ENCODE data around the gene TCF4. TPM values are rescaled to one million over a fixed set of nuclear protein-coding genes. Genes with fewer than 3 reads are reported as not detected.

TCF4 gene
- polyA plus RNA-seq, 1 of the 3 experiments (the other 2 are of a cell fraction), result 39.1 TPM

DNA sequence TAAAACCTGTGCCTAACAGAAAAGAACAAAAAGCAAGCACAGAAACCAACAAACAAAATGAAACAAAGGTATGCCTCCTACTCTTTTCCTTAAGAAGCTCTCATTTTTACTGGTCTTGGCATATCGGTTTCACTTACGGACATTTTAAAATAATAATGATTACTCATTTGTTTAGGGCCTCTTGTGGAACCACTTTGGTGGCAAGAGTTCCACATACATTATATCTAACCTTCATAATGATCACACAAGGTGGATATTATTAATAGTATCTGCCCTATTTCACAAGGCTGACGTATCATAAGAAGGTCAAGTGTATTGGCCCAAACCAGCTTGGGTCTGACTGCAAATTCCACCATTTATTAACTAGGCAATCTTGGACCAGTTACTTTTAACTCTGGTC, 304.7 kb downstream of the TCF4 start:
- no peaks in the 10 kb centered on the region for H4K20me1 ChIP-seq (ENCODE audit: insufficient read depth)
- H3K4me3 ChIP-seq (ENCODE audit: low read depth in 2 of 2, low read length in 1 of 2), result no peak overlapping the region
- WGBS (ENCODE audit: low lambda C conversion rate), result 87% methylated on average over 3 of the region's 3 CpGs
- no peaks in the 10 kb centered on the region for H3K9me2 ChIP-seq
- H3K79me2 ChIP-seq (ENCODE audit: insufficient read depth), result peaks cover 98% of the 10 kb centered on the region
- H3K36me3 ChIP-seq (replicated peaks in 1 of 2; ENCODE audit: control insufficient read depth in 1 of 2, insufficient read depth in 2 of 2, low read length in 1 of 2), result peaks cover 21 to 24% of the 10 kb centered on the region in 2 experiments
- no peaks in the 10 kb centered on the region for H3K9me3 ChIP-seq
- no peaks in the 10 kb centered on the region for H3K27me3 ChIP-seq (ENCODE audit: insufficient read depth)
- no peak for DNase-seq
- peaks cover 7% of the 10 kb centered on the region for H3F3A ChIP-seq (replicated peaks; ENCODE audit: insufficient read depth)
- POLR2A ChIA-PET, result no interaction called here
- H3K4me2 ChIP-seq, result no peak overlapping the region
- no peak overlapping the region for H3K9ac ChIP-seq
- H2AFZ ChIP-seq (ENCODE audit: low read depth), result no peak overlapping the region
- H3K4me1 ChIP-seq (ENCODE audit: control insufficient read depth in 1 of 2, insufficient read depth in 2 of 2, low read depth in 1 of 2, low read length in 1 of 2), result peaks cover 17 to 34% of the 10 kb centered on the region in 2 experiments; a peak in 3 of 4 replicates
- CTCF ChIA-PET, result interaction anchor here (0.9 to 2.0 kb wide), 4 partner anchors 13 to 61 kb away, joined by 3 to 7 read pairs (median 4); no protein-coding TSS in a partner anchor
- TF ChIP-seq RCOR1 (IDR thresholded peaks at IDR 0.05; ENCODE audit: low read length) (no peak), TCF12 (IDR thresholded peaks at IDR 0.05) (no peak), RAD21 (IDR thresholded peaks at IDR 0.05; ENCODE audit: low read length) (no peak), JUND (IDR thresholded peaks at IDR 0.05) (no peak), TEAD4 (IDR thresholded peaks at IDR 0.05; ENCODE audit: borderline replicate concordance, insufficient read depth) (no peak), EZH2phosphoT487 (IDR thresholded peaks at IDR 0.05; ENCODE audit: borderline replicate concordance, low read depth) (no peak), MXI1 (IDR thresholded peaks at IDR 0.05; ENCODE audit: low read depth, low read length) (no peak), SIN3A (IDR thresholded peaks at IDR 0.05; ENCODE audit: borderline replicate concordance, low read depth, low read length) (no peak), EP300 (IDR thresholded peaks at IDR 0.05; ENCODE audit: borderline replicate concordance in 1 of 2, low read depth in 1 of 2, low read length in 1 of 2) (no peak), MEF2A (IDR thresholded peaks at IDR 0.05; ENCODE audit: borderline replicate concordance, low read depth) (no peak), YY1 (IDR thresholded peaks at IDR 0.05; ENCODE audit: low read depth) (no peak), POLR2AphosphoS5 (IDR thresholded peaks at IDR 0.05; ENCODE audit: low read depth, low read length) (no peak)
- TF ChIP-seq, protein P1, sequence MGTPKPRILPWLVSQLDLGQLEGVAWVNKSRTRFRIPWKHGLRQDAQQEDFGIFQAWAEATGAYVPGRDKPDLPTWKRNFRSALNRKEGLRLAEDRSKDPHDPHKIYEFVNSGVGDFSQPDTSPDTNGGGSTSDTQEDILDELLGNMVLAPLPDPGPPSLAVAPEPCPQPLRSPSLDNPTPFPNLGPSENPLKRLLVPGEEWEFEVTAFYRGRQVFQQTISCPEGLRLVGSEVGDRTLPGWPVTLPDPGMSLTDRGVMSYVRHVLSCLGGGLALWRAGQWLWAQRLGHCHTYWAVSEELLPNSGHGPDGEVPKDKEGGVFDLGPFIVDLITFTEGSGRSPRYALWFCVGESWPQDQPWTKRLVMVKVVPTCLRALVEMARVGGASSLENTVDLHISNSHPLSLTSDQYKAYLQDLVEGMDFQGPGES (IDR thresholded peaks at IDR 0.05; ENCODE audit: low read depth, low read length), result no peak
- H3K27ac ChIP-seq (ENCODE audit: low read depth in 2 of 2, low read length in 1 of 2), result peak overlapping the region in 1 of 2 experiments; percentile 44; a peak in 2 of 4 replicates

DNA sequence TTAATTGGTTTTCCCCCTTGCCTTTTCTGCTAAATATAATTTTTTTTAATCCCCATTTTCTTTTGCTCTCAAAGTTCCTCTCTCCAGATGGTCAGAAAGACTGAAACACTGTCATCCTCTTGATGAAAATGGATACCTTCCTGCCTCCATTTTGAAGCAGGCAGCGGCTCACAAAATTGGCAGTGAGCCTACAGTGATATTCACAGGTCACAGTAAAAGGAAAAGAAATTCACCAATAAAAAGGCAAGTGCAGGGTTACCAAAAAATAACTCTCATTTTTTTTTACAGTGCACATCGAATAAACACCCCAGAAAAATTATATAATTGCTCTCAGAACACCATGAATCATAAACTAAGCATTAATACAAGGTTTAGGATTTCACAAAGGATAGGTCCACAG, 307.5 kb downstream of the TCF4 start:
- CTCF ChIA-PET, result interaction anchor here (1.7 kb wide), 1 partner anchor 46 kb away, joined by 4 read pairs; no protein-coding TSS in a partner anchor
- H4K20me1 ChIP-seq (ENCODE audit: insufficient read depth), result no peaks in the 10 kb centered on the region
- no peaks in the 10 kb centered on the region for H3K27me3 ChIP-seq (ENCODE audit: insufficient read depth)
- H3K27ac ChIP-seq (ENCODE audit: low read depth in 2 of 2, low read length in 1 of 2), result peak overlapping the region; percentile 36 to 82; a peak in 3 of 4 replicates
- peaks cover 79% of the 10 kb centered on the region for H3K79me2 ChIP-seq (ENCODE audit: insufficient read depth)
- 0 out of 2 replicates have a peak overlapping the region, but pooled peaks have one; percentile 30 for H2AFZ ChIP-seq (ENCODE audit: low read depth)
- no peak overlapping the region for H3K4me3 ChIP-seq (ENCODE audit: low read depth in 2 of 2, low read length in 1 of 2)
- peaks cover 5% of the 10 kb centered on the region for H3F3A ChIP-seq (replicated peaks; ENCODE audit: insufficient read depth)
- WGBS (ENCODE audit: low lambda C conversion rate), result 23% methylated on average over 2 of the region's 2 CpGs
- no peak for DNase-seq
- no peaks in the 10 kb centered on the region for H3K9me2 ChIP-seq
- H3K9me3 ChIP-seq, result no peaks in the 10 kb centered on the region
- H3K4me1 ChIP-seq (ENCODE audit: control insufficient read depth in 1 of 2, insufficient read depth in 2 of 2, low read depth in 1 of 2, low read length in 1 of 2), result peaks cover 11% of the 10 kb centered on the region in 2 experiments; a peak in 3 of 4 replicates
- 0 out of 2 replicates have a peak, but pooled peaks have one; percentile 40 for TF ChIP-seq TEAD4 (IDR thresholded peaks at IDR 0.05; ENCODE audit: borderline replicate concordance, insufficient read depth)
- TF ChIP-seq NFIC (IDR thresholded peaks at IDR 0.05; ENCODE audit: borderline replicate concordance), result peak; percentile 73
- TF ChIP-seq YY1 (IDR thresholded peaks at IDR 0.05; ENCODE audit: low read depth), result peak; percentile 87
- TF ChIP-seq RCOR1 (IDR thresholded peaks at IDR 0.05; ENCODE audit: low read length), result no peak
- POLR2A ChIA-PET, result no interaction called here
- H3K36me3 ChIP-seq (replicated peaks in 1 of 2; ENCODE audit: control insufficient read depth in 1 of 2, insufficient read depth in 2 of 2, low read length in 1 of 2), result peaks cover 31 to 47% of the 10 kb centered on the region in 2 experiments
- H3K4me2 ChIP-seq, result no peak overlapping the region
- H3K9ac ChIP-seq, result no peak overlapping the region; the same call in 1 of the 2 replicates
